ENCODE measurements around the gene CSTPP1. TPM values are rescaled to one million over a fixed set of nuclear protein-coding genes. Genes with fewer than 3 reads are reported as not detected.

CSTPP1 gene
- total and polyA plus RNA-seq, 2 donors (not counting 3 experiments of a cell fraction or from before 2014, with no cell fraction given), result 25.9 to 38.2 TPM

DNA sequence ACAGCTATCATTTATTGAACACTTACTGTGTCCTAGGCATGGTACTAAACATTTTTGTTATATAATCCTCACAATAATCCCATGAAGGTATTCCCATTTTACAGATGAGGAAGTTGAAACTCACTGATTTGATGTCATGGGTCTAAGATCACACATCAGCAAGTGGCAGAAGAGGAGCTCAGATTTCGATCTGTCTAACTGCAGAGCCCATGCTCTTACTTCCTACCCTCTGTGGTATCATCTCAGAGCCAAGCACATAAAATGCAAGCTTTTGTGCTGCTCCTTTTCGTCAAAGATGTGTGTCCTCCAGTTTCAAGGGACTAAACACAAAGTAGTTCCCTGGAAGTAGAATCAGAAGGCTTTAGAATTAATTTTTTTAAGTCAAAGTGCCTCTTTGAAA is 169.0 kb downstream of the CSTPP1 start:
- H3K9me3 ChIP-seq (replicated peaks; ENCODE audit: control insufficient read depth, insufficient read depth, low read length), result no peaks in the 10 kb centered on the region
- no peak overlapping the region for H2AFZ ChIP-seq (ENCODE audit: low read depth, low read length)
- no peaks in the 10 kb centered on the region for H3K79me2 ChIP-seq (ENCODE audit: control insufficient read depth, insufficient read depth, low read length)
- CTCF ChIA-PET, result no interaction called here
- no peak overlapping the region for H3K4me3 ChIP-seq (replicated peaks in 1 of 3; ENCODE audit: insufficient read depth in 1 of 3, low read depth in 1 of 3, low read length in 3 of 3)
- no peak overlapping the region for H3K4me2 ChIP-seq (ENCODE audit: insufficient read depth, low read length)
- H3K9ac ChIP-seq (replicated peaks; ENCODE audit: extremely low read depth, insufficient read depth, low read length), result no peak overlapping the region
- H3K27ac ChIP-seq (ENCODE audit: insufficient read depth, low read depth, low read length), result no peak overlapping the region
- intact Hi-C loops (cut with micrococcal nuclease), result no loop called here
- no peaks in the 10 kb centered on the region for H3K4me1 ChIP-seq (ENCODE audit: control insufficient read depth, extremely low read depth, insufficient read depth, low read length)
- no TSS peak for BruUV-seq (replicated peaks)
- no peak for DNase-seq (ENCODE audit: low read depth, low spot score)
- POLR2A ChIA-PET, result no interaction called here
- H4K20me1 ChIP-seq (replicated peaks; ENCODE audit: control insufficient read depth, extremely low read depth, insufficient read depth, low read length), result no peaks in the 10 kb centered on the region
- no peaks in the 10 kb centered on the region for H3K36me3 ChIP-seq (ENCODE audit: control insufficient read depth in 2 of 2, extremely low read depth in 1 of 2, insufficient read depth in 2 of 2, low read length in 2 of 2)
- no peaks in the 10 kb centered on the region for H3K27me3 ChIP-seq (ENCODE audit: control insufficient read depth in 2 of 2, insufficient read depth in 2 of 2, low read length in 2 of 2)
- no peaks in the 10 kb centered on the region for H3K9me1 ChIP-seq (replicated peaks; ENCODE audit: control insufficient read depth, extremely low read depth, insufficient read depth, low read length)
- FAIRE-seq, result no peak
- dilution Hi-C loops (cut with MboI; ENCODE audit: extremely low pct_ligation_motif_present, low sequenced_read_pairs), result no loop called here
- TF ChIP-seq FOS (IDR thresholded peaks at IDR 0.05; ENCODE audit: borderline replicate concordance, insufficient read depth, low read length) (no peak), GATA2 (IDR thresholded peaks at IDR 0.05; ENCODE audit: insufficient read depth, insufficient read length, low read depth, low read length) (no peak), JUN (IDR thresholded peaks at IDR 0.05; ENCODE audit: borderline replicate concordance, insufficient read depth, insufficient read length, low read depth) (no peak), MYC (IDR thresholded peaks at IDR 0.05; ENCODE audit: low read depth, low read length) (no peak), POLR2AphosphoS5 (IDR thresholded peaks at IDR 0.05; ENCODE audit: insufficient read depth, low read depth, low read length) (no peak), POLR2A (IDR thresholded peaks at IDR 0.05; ENCODE audit: low read depth, low read length) (no peak), EZH2 (IDR thresholded peaks at IDR 0.05; ENCODE audit: borderline replicate concordance, low read depth, low read length, severe bottlenecking) (no peak)
- TF ChIP-seq, protein P1, sequence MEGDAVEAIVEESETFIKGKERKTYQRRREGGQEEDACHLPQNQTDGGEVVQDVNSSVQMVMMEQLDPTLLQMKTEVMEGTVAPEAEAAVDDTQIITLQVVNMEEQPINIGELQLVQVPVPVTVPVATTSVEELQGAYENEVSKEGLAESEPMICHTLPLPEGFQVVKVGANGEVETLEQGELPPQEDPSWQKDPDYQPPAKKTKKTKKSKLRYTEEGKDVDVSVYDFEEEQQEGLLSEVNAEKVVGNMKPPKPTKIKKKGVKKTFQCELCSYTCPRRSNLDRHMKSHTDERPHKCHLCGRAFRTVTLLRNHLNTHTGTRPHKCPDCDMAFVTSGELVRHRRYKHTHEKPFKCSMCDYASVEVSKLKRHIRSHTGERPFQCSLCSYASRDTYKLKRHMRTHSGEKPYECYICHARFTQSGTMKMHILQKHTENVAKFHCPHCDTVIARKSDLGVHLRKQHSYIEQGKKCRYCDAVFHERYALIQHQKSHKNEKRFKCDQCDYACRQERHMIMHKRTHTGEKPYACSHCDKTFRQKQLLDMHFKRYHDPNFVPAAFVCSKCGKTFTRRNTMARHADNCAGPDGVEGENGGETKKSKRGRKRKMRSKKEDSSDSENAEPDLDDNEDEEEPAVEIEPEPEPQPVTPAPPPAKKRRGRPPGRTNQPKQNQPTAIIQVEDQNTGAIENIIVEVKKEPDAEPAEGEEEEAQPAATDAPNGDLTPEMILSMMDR (IDR thresholded peaks at IDR 0.05; ENCODE audit: extremely low read depth in 1 of 2, insufficient read depth in 1 of 2, low read depth in 1 of 2, low read length in 2 of 2), result no peak
- TF ChIP-seq, protein P2, sequence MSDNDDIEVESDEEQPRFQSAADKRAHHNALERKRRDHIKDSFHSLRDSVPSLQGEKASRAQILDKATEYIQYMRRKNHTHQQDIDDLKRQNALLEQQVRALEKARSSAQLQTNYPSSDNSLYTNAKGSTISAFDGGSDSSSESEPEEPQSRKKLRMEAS (IDR thresholded peaks at IDR 0.05; ENCODE audit: insufficient read depth, insufficient read length), result no peak

Measured in endothelial cell of umbilical vein (primary cell).